Large intestine (tissue), 3 donors: ENCODE results near the gene POLD3. TPM values are rescaled to one million over a fixed set of nuclear protein-coding genes. Genes with fewer than 3 reads are reported as not detected.

Experiments used
- DNase-seq, 2 donors: peaks; one replicate each; pipeline versions ENCODE4 v3.0.0 to v3.0.0-alpha.2; 2013
- H3K27ac ChIP-seq: one replicate; pipeline ENCODE4 v1.5.1; 2013; ENCODE audit warnings: low read length
- H3K27me3 ChIP-seq: 2 replicates; pipeline ENCODE4 v1.6.1; 2013; ENCODE audit warnings: low read length; ENCODE audit not compliant: control insufficient read depth, insufficient read depth
- H3K36me3 ChIP-seq: 2 replicates; pipeline ENCODE4 v1.6.1; 2013; ENCODE audit warnings: low read length; ENCODE audit not compliant: control insufficient read depth, insufficient read depth
- H3K4me1 ChIP-seq: one replicate; pipeline ENCODE4 v1.6.1; 2013; ENCODE audit warnings: low read length; ENCODE audit not compliant: control insufficient read depth, insufficient read depth
- H3K4me3 ChIP-seq: one replicate; pipeline ENCODE4 v1.5.1; 2013; ENCODE audit warnings: low read length
- H3K9me3 ChIP-seq: one replicate; pipeline ENCODE4 v1.6.1; 2013; ENCODE audit warnings: mild to moderate bottlenecking, low read depth, low read length, moderate library complexity; ENCODE audit not compliant: control insufficient read depth
- WGBS: methylation state at CpG from one replicate; pipeline ENCODE4 v1.1.5; 2013; ENCODE audit warnings: low lambda C conversion rate; ENCODE audit not compliant: insufficient coverage; 5-methylcytosine and 5-hydroxymethylcytosine counted together
- polyA plus RNA-seq: library from polyadenylated mRNA; unstranded; fragments of 120-200 nt; gene quantifications from one replicate; pipeline ENCODE4 v1.2.1, GENCODE V29; 2013

Gene POLD3
- polyA plus RNA-seq, 1 donor: 16.9 TPM

DNA sequence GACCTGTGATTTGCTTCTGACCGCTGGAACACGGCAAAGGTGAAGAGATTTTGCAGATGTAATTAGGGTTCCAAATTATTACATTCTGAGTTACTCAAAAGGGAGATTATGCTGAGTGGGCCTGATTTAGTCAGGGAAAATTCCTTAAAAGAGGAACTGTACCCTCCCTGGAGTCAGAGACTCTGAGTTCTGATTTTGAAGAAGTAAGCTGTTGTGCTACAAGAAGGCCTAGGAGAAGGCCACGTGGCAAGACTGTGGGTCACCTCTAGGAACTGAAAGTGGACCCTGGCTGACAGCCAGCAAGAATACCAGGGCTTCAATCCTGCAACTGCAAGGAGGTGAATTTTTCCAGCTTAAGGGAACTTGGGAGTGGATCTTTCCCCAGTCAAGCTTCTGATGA, 93.5 kb downstream of the POLD3 start:
- no peak overlapping the region for H3K4me3 ChIP-seq
- DNase-seq: no peak

DNA sequence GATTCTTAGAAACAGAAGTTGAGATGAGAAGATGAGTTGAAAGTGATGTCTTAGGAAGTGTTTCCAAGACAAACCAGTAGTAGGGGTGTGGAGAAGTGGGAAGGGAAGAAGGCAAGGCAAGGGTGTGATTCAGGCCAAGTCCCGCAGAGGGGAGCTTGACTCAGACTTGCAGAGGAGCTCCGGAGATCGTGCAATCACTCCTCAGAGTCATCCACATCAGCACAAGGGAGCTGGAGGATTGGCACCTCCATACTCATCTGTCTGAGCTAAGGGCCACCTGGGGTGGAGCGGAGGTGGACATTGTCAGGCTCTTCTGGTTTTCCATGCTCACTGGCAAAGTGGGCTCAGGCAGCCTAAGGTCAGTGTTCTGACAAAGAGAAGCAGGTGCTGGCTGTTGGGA, 94.4 kb downstream of the POLD3 start:
- Histone ChIP-seq H3K36me3 (no peaks in the 10 kb centered on the region), H3K27me3 (peaks cover 13% of the 10 kb centered on the region), H3K4me3 (no peak overlapping the region), H3K9me3 (no peaks in the 10 kb centered on the region), H3K27ac (no peak overlapping the region), H3K4me1 (no peaks in the 10 kb centered on the region)
- no CpG with 5 or more reads among the region's 4 CpGs for WGBS
- no peak for DNase-seq

More for the DNA sequence above, 93.5 kb downstream of the POLD3 start:
- no CpG with 5 or more reads among the region's 3 CpGs for WGBS
- no peaks in the 10 kb centered on the region for H3K9me3 ChIP-seq
- no peak overlapping the region for H3K27ac ChIP-seq
- H3K27me3 ChIP-seq: peaks cover 13% of the 10 kb centered on the region
- H3K36me3 ChIP-seq: no peaks in the 10 kb centered on the region
- H3K4me1 ChIP-seq: no peaks in the 10 kb centered on the region

DNA sequence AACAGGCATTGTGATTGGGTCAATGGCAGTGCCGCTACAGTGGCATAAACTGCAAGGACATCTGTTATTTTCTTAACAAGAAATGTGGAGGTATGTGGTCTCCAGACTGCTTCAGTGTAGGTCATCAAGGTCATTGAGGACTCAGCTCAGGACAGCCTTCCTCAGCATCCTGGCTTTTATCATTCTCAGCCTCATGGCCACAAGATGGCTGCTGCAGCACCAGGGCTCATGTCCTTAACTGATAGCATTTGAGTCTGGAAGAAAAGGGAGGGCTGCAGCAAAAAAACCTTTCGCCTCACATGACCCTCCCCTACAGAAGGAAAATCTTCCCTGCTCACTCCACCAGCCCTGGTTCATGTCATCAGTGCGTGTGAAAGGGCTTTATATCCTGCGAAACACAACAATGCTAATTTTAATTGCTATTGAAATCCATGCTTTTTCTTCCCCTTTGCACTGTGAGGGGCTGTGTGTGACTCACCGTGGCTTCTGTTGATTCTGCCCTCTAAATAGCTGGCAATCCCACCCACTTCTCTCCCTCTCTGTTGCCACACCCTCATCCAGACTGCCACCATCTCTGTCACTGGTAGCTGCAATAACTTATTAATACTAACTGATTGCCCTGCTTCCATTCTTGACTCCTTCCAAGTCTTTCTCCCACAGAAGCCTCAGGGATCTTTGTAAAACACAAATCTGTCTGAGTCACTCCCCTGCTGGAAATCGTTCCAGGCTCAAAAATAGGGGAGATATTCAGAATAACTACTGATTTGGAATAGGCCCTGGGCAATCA, 95.0 kb downstream of the POLD3 start:
- Histone ChIP-seq H3K27me3 (peaks cover 13% of the 10 kb centered on the region), H3K27ac (no peak overlapping the region), H3K9me3 (no peaks in the 10 kb centered on the region), H3K36me3 (no peaks in the 10 kb centered on the region), H3K4me3 (no peak overlapping the region), H3K4me1 (no peaks in the 10 kb centered on the region)
- DNase-seq: no peak
- no CpG with 5 or more reads among the region's 6 CpGs for WGBS

DNA sequence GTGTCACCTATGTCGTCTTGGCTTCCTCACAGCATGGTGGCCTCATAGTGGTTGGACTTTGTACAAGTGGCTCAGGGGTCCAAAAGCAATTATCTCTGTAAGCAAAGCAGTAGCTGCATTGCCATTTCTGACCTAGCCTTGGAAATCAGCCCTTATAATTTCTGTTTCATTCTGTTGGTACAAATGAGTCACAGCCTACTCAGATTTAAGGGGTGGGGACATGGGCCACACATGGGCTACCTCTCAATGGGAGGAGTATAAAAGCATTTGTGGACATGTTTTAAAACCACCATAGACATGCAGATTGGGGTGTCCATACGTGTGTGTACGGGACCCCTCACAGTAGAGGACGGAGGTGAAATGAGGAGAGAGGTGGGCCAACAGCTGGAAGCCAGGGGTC, 97.3 kb downstream of the POLD3 start:
- Histone ChIP-seq H3K4me1 (no peaks in the 10 kb centered on the region), H3K9me3 (no peaks in the 10 kb centered on the region), H3K27me3 (no peaks in the 10 kb centered on the region), H3K27ac (no peak overlapping the region), H3K36me3 (no peaks in the 10 kb centered on the region), H3K4me3 (no peak overlapping the region)
- no peak for DNase-seq
- no CpG with 5 or more reads among the region's 4 CpGs for WGBS

DNA sequence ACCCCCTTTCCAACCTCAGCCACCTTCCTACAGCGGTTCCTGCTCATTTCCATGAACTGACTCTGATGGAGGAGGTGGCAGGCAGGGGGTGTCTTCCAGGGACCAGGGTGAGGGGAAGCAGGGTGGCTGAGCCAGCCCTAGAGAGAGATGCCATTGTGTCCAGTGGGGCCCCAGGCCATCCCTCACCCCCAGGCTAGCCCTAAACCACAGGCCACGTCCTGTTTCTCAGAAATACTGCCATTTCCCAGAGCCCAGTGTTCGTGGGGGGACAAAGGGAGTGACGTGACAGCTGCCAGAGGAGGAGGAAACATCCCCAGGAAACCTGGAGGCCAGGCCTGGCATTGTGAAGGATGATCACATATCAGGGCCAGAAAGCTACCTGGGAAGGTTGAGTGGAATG, 99.4 kb downstream of the POLD3 start:
- 60% methylated on average over 1 of the region's 4 CpGs for whole genome bisulfite sequencing
- Histone ChIP-seq H3K4me3 (no peak overlapping the region), H3K27ac (no peak overlapping the region), H3K9me3 (no peaks in the 10 kb centered on the region), H3K4me1 (no peaks in the 10 kb centered on the region), H3K27me3 (peaks cover 2% of the 10 kb centered on the region), H3K36me3 (no peaks in the 10 kb centered on the region)
- no peak for DNase-seq

Other genes starting within 250 kb of the POLD3 start
- 6.7 TPM for gene PGM2L1, start 194.1 kb upstream of the POLD3 start, polyA plus RNA-seq
- gene KCNE3, start 125.0 kb upstream of the POLD3 start, polyA plus RNA-seq: 33.1 TPM
- gene LIPT2, start 98.9 kb upstream of the POLD3 start, polyA plus RNA-seq: 6.8 TPM
- gene CHRDL2, start 138.8 kb downstream of the POLD3 start, polyA plus RNA-seq: 2.4 TPM
- gene RNF169, start 156.3 kb downstream of the POLD3 start, polyA plus RNA-seq: 11.5 TPM